Measurements from ENCODE around the gene RANBP3.
A peak's percentile ranks its signal among the peaks of the same experiment; 100 is the strongest.

DNA sequence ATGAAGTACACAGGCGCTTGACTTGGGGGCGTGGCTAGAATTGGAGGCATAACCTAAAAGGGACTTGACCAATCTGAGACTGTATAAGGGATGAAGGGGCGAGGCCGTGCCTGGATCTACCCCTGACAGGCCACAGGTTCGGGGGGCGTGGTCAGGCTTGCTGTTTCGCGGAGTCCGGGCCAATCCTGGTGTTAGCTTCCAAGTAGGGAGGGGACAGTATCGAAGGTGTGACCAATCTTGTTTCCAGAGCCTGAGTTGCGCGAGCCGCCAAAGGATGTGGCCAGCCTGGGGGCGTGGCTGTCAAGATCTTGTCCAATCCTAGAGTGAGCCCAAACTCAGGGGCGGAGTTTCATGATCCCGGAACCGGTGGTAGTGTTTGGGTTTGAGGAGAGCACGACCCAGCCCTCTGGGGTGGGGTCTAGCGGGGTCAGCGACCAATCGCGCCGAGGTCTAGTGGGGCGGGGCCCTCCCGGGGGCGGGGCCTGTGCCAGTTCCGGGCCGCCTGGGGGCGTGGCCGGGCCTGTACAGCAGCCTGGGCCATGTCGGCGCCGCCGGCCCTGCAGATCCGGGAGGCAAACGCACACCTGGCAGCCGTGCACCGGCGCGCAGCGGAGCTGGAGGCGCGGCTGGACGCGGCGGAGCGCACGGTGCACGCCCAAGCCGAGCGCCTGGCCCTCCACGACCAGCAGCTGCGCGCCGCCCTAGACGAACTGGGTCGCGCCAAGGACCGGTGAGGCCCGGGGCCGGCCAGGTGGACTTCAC, 73.4 kb downstream of the RANBP3 start, which contains the start of gene VMAC:
- no peak for TF ChIP-seq CEBPB (IDR thresholded peaks at IDR 0.05)
- peak; percentile 38; the same call in 1 of the 2 replicates for TF ChIP-seq TCF12 (IDR thresholded peaks at IDR 0.05; ENCODE audit: low read depth)
- TF ChIP-seq NFIC (IDR thresholded peaks at IDR 0.05), result no peak
- peak; percentile 70; the same call in 1 of the 2 replicates for TF ChIP-seq TAF1 (IDR thresholded peaks at IDR 0.05; ENCODE audit: low read depth)
- TF ChIP-seq, protein P1, sequence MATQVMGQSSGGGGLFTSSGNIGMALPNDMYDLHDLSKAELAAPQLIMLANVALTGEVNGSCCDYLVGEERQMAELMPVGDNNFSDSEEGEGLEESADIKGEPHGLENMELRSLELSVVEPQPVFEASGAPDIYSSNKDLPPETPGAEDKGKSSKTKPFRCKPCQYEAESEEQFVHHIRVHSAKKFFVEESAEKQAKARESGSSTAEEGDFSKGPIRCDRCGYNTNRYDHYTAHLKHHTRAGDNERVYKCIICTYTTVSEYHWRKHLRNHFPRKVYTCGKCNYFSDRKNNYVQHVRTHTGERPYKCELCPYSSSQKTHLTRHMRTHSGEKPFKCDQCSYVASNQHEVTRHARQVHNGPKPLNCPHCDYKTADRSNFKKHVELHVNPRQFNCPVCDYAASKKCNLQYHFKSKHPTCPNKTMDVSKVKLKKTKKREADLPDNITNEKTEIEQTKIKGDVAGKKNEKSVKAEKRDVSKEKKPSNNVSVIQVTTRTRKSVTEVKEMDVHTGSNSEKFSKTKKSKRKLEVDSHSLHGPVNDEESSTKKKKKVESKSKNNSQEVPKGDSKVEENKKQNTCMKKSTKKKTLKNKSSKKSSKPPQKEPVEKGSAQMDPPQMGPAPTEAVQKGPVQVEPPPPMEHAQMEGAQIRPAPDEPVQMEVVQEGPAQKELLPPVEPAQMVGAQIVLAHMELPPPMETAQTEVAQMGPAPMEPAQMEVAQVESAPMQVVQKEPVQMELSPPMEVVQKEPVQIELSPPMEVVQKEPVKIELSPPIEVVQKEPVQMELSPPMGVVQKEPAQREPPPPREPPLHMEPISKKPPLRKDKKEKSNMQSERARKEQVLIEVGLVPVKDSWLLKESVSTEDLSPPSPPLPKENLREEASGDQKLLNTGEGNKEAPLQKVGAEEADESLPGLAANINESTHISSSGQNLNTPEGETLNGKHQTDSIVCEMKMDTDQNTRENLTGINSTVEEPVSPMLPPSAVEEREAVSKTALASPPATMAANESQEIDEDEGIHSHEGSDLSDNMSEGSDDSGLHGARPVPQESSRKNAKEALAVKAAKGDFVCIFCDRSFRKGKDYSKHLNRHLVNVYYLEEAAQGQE (IDR thresholded peaks at IDR 0.05; ENCODE audit: low read depth), result no peak
- TF ChIP-seq, protein P2, sequence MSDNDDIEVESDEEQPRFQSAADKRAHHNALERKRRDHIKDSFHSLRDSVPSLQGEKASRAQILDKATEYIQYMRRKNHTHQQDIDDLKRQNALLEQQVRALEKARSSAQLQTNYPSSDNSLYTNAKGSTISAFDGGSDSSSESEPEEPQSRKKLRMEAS (IDR thresholded peaks at IDR 0.05), result no peak; the same call in 1 of the 2 replicates
- no peak; the same call in 1 of the 2 replicates for TF ChIP-seq EP300 (IDR thresholded peaks at IDR 0.05; ENCODE audit: borderline replicate concordance)
- no peak for TF ChIP-seq EGR1 (IDR thresholded peaks at IDR 0.05)
- no peak for TF ChIP-seq FOXM1 (IDR thresholded peaks at IDR 0.05; ENCODE audit: borderline replicate concordance, low read depth)
- no peak for TF ChIP-seq ZBTB7A (IDR thresholded peaks at IDR 0.05; ENCODE audit: low read depth)
- no peak for TF ChIP-seq TEAD4 (IDR thresholded peaks at IDR 0.05)
- TF ChIP-seq YY1 (IDR thresholded peaks at IDR 0.05; ENCODE audit: low read depth), result peak; percentile 56; the same call in 1 of the 2 replicates
